Measurements from ENCODE around the gene ABCA4.

- TF ChIP-seq CTCF (IDR thresholded peaks at IDR 0.05 in 4 of 5, conservative IDR thresholded peaks at IDR 0.05 in 1 of 5) (peak; percentile 64 to 76 (median 70)), POLR2A (IDR thresholded peaks at IDR 0.05) (no peak)
These were observed 95.3 kb downstream of the ABCA4 start for GRCh38 chr1:94025383-94026340.
